ENCODE measurements around the gene CEP290. TPM values are rescaled to one million over a fixed set of nuclear protein-coding genes. Genes with fewer than 3 reads are reported as not detected.
"Not testable (repeated sequence)": the region's sequence is repeated elsewhere in the genome, so short reads cannot be mapped to it uniquely, and the experiment has no call there.

The CEP290 gene
- total and polyA plus RNA-seq, 9 donors, result 8.6 to 15.4 (median 12.9) TPM

- peaks cover under 1% of the 10 kb centered on the region for H3K36me3 ChIP-seq (ENCODE audit: control insufficient read depth, insufficient read depth, low read length)
- DNase-seq, result no peak
- WGBS (ENCODE audit: insufficient coverage), result no CpG with 5 or more reads among the region's 3 CpGs
- H3K27ac ChIP-seq (ENCODE audit: low read length), result no peak overlapping the region
- H3K9me3 ChIP-seq (replicated peaks; ENCODE audit: control insufficient read depth, low read depth, low read length), result no peaks in the 10 kb centered on the region
- no peaks in the 10 kb centered on the region for H3K27me3 ChIP-seq (ENCODE audit: control insufficient read depth, insufficient read depth, low read length)
- H3K4me3 ChIP-seq (ENCODE audit: low read length), result no peak overlapping the region
- H3K4me1 ChIP-seq (ENCODE audit: control insufficient read depth, insufficient read depth, low read length), result peaks cover 6% of the 10 kb centered on the region
Observed at GRCh38 chr12:88144546-88145468, 2.9 kb upstream of the CEP290 start.

GRCh38 chr12:88144037-88144436 is 2.1 kb upstream of the CEP290 start:
- Histone ChIP-seq H3K4me1 (ENCODE audit: control insufficient read depth, insufficient read depth, low read length) (peaks cover 6% of the 10 kb centered on the region), H3K27ac (ENCODE audit: low read length) (no peak overlapping the region), H3K27me3 (ENCODE audit: control insufficient read depth, insufficient read depth, low read length) (no peaks in the 10 kb centered on the region), H3K9me3 (replicated peaks; ENCODE audit: control insufficient read depth, low read depth, low read length) (no peaks in the 10 kb centered on the region), H3K36me3 (ENCODE audit: control insufficient read depth, insufficient read depth, low read length) (peaks cover 4% of the 10 kb centered on the region), H3K4me3 (ENCODE audit: low read length) (no peak overlapping the region)
- no peak for DNase-seq
- WGBS (ENCODE audit: insufficient coverage), result no CpG with 5 or more reads among the region's 5 CpGs

- Histone ChIP-seq H3K27me3 (ENCODE audit: control insufficient read depth, insufficient read depth, low read length) (no peaks in the 10 kb centered on the region), H3K27ac (ENCODE audit: low read length) (peak overlapping the region; percentile 75), H3K36me3 (ENCODE audit: control insufficient read depth, insufficient read depth, low read length) (peaks cover 8% of the 10 kb centered on the region), H3K4me1 (ENCODE audit: control insufficient read depth, insufficient read depth, low read length) (peaks cover 6% of the 10 kb centered on the region), H3K4me3 (ENCODE audit: low read length) (peak overlapping the region; percentile 93), H3K9me3 (replicated peaks; ENCODE audit: control insufficient read depth, low read depth, low read length) (no peaks in the 10 kb centered on the region)
- 1% methylated on average over 10 of the region's 18 CpGs for WGBS (ENCODE audit: insufficient coverage)
- no peak for DNase-seq
Observed at GRCh38 chr12:88142610-88142991, 713 bp upstream of the CEP290 start.

GRCh38 chr12:88141425-88141773 is 489 bp downstream of the CEP290 start:
- no peak for DNase-seq
- Histone ChIP-seq H3K36me3 (ENCODE audit: control insufficient read depth, insufficient read depth, low read length) (peaks cover 11% of the 10 kb centered on the region), H3K27me3 (ENCODE audit: control insufficient read depth, insufficient read depth, low read length) (no peaks in the 10 kb centered on the region), H3K9me3 (replicated peaks; ENCODE audit: control insufficient read depth, low read depth, low read length) (no peaks in the 10 kb centered on the region), H3K4me1 (ENCODE audit: control insufficient read depth, insufficient read depth, low read length) (peaks cover 6% of the 10 kb centered on the region), H3K27ac (ENCODE audit: low read length) (peak overlapping the region; percentile 93), H3K4me3 (ENCODE audit: low read length) (peak overlapping the region; percentile 93)
- 0% methylated on average over 5 of the region's 13 CpGs for WGBS (ENCODE audit: insufficient coverage)

GRCh38 chr12:88139711-88140110 is 2.2 kb downstream of the CEP290 start:
- H3K4me3 ChIP-seq (ENCODE audit: low read length); H3K27me3 ChIP-seq (ENCODE audit: control insufficient read depth, insufficient read depth, low read length); H3K4me1 ChIP-seq (ENCODE audit: control insufficient read depth, insufficient read depth, low read length); DNase-seq; H3K9me3 ChIP-seq (replicated peaks; ENCODE audit: control insufficient read depth, low read depth, low read length); H3K27ac ChIP-seq (ENCODE audit: low read length): not testable (repeated sequence)
- peaks cover 13% of the 10 kb centered on the region for H3K36me3 ChIP-seq (ENCODE audit: control insufficient read depth, insufficient read depth, low read length)
- 96% methylated on average over 4 of the region's 4 CpGs for WGBS (ENCODE audit: insufficient coverage)

GRCh38 chr12:88133181-88133580 is 8.7 kb downstream of the CEP290 start:
- H3K9me3 ChIP-seq (replicated peaks; ENCODE audit: control insufficient read depth, low read depth, low read length); H3K4me1 ChIP-seq (ENCODE audit: control insufficient read depth, insufficient read depth, low read length); H3K36me3 ChIP-seq (ENCODE audit: control insufficient read depth, insufficient read depth, low read length); H3K27ac ChIP-seq (ENCODE audit: low read length); H3K4me3 ChIP-seq (ENCODE audit: low read length); DNase-seq; H3K27me3 ChIP-seq (ENCODE audit: control insufficient read depth, insufficient read depth, low read length): not testable (repeated sequence)
- no CpG with 5 or more reads among the region's 2 CpGs for WGBS (ENCODE audit: insufficient coverage)

- Histone ChIP-seq H3K4me1 (ENCODE audit: control insufficient read depth, insufficient read depth, low read length) (no peaks in the 10 kb centered on the region), H3K36me3 (ENCODE audit: control insufficient read depth, insufficient read depth, low read length) (peaks cover 9% of the 10 kb centered on the region), H3K27ac (ENCODE audit: low read length) (no peak overlapping the region), H3K4me3 (ENCODE audit: low read length) (no peak overlapping the region), H3K9me3 (replicated peaks; ENCODE audit: control insufficient read depth, low read depth, low read length) (no peaks in the 10 kb centered on the region), H3K27me3 (ENCODE audit: control insufficient read depth, insufficient read depth, low read length) (no peaks in the 10 kb centered on the region)
- no peak for DNase-seq
Observed at GRCh38 chr12:88132392-88132791, 9.5 kb downstream of the CEP290 start.

- no peaks in the 10 kb centered on the region for H3K9me3 ChIP-seq (replicated peaks; ENCODE audit: control insufficient read depth, low read depth, low read length)
- no peaks in the 10 kb centered on the region for H3K27me3 ChIP-seq (ENCODE audit: control insufficient read depth, insufficient read depth, low read length)
- WGBS (ENCODE audit: insufficient coverage), result no CpG with 5 or more reads among the region's 3 CpGs
- no peak overlapping the region for H3K27ac ChIP-seq (ENCODE audit: low read length)
- no peaks in the 10 kb centered on the region for H3K4me1 ChIP-seq (ENCODE audit: control insufficient read depth, insufficient read depth, low read length)
- peaks cover 12% of the 10 kb centered on the region for H3K36me3 ChIP-seq (ENCODE audit: control insufficient read depth, insufficient read depth, low read length)
- DNase-seq, result no peak
- H3K4me3 ChIP-seq (ENCODE audit: low read length), result no peak overlapping the region
Observed at GRCh38 chr12:88127855-88128254, 14.0 kb downstream of the CEP290 start.

- no peaks in the 10 kb centered on the region for H3K4me1 ChIP-seq (ENCODE audit: control insufficient read depth, insufficient read depth, low read length)
- no peaks in the 10 kb centered on the region for H3K9me3 ChIP-seq (replicated peaks; ENCODE audit: control insufficient read depth, low read depth, low read length)
- no peak overlapping the region for H3K27ac ChIP-seq (ENCODE audit: low read length)
- DNase-seq, result no peak
- no peak overlapping the region for H3K4me3 ChIP-seq (ENCODE audit: low read length)
- WGBS (ENCODE audit: insufficient coverage), result 100% methylated on average over 2 of the region's 3 CpGs
- H3K36me3 ChIP-seq (ENCODE audit: control insufficient read depth, insufficient read depth, low read length), result peaks cover 14% of the 10 kb centered on the region
- H3K27me3 ChIP-seq (ENCODE audit: control insufficient read depth, insufficient read depth, low read length), result no peaks in the 10 kb centered on the region
Observed at GRCh38 chr12:88127099-88127498, 14.8 kb downstream of the CEP290 start.

- H3K36me3 ChIP-seq (ENCODE audit: control insufficient read depth, insufficient read depth, low read length), result peaks cover 10% of the 10 kb centered on the region
- no peak overlapping the region for H3K4me3 ChIP-seq (ENCODE audit: low read length)
- H3K4me1 ChIP-seq (ENCODE audit: control insufficient read depth, insufficient read depth, low read length), result no peaks in the 10 kb centered on the region
- H3K27me3 ChIP-seq (ENCODE audit: control insufficient read depth, insufficient read depth, low read length), result no peaks in the 10 kb centered on the region
- no peak for DNase-seq
- no peaks in the 10 kb centered on the region for H3K9me3 ChIP-seq (replicated peaks; ENCODE audit: control insufficient read depth, low read depth, low read length)
- 69% methylated on average over 2 of the region's 4 CpGs for WGBS (ENCODE audit: insufficient coverage)
- H3K27ac ChIP-seq (ENCODE audit: low read length), result no peak overlapping the region
Observed at GRCh38 chr12:88122666-88123065, 19.2 kb downstream of the CEP290 start.
